OCI-LY7 (cell line): ENCODE results near the gene IFNA1. TPM values are rescaled to one million over a fixed set of nuclear protein-coding genes. Genes with fewer than 3 reads are reported as not detected.

ENCODE experiments used
- BruUV-seq: library from RNA; stranded (reverse); fragments of 400-500 nt; replicated peaks from 2 replicates; lab custom pipeline; 2021; lab: Mats Ljungman, UMichigan
- CTCF ChIA-PET: fragments of 300-600 bp; sonication (Branson Sonifier 250); formaldehyde crosslinking; loops from one replicate; lab custom pipeline; 2022; ENCODE audit warnings: antibody characterized with exemption; ENCODE audit not compliant: unreplicated experiment; lab: Charles Lee
- POLR2A ChIA-PET: fragments of 300-600 bp; sonication (Branson Sonifier 250); formaldehyde crosslinking; loops from one replicate; lab custom pipeline; 2022; ENCODE audit warnings: antibody characterized with exemption; lab: Charles Lee
- DNase-seq: peaks from one replicate; pipeline ENCODE4 v3.0.0-alpha.2; 2015; ENCODE audit warnings: low spot score
- H2AFZ ChIP-seq: fragments of 200-600 bp; sonication (generic), shearing (Covaris generic); 2 replicates; pipeline ENCODE4 v1.6.1; 2014; ENCODE audit warnings: mild to moderate bottlenecking, antibody characterized with exemption, low read length, moderate library complexity
- H3K27ac ChIP-seq: fragments of 200-600 bp; sonication (generic); 2 replicates; pipeline ENCODE4 v1.5.1; 2014; ENCODE audit warnings: mixed run types, low read depth, mild to moderate bottlenecking, moderate library complexity, low read length, inconsistent platforms; ENCODE audit not compliant: poor library complexity, severe bottlenecking
- H3K36me3 ChIP-seq: fragments of 200-600 bp; sonication (generic); 2 replicates; pipeline ENCODE4 v1.6.1; 2014; ENCODE audit warnings: mild to moderate bottlenecking, antibody characterized with exemption, low read length, moderate library complexity, mixed read lengths; ENCODE audit not compliant: insufficient read depth
- H3K4me1 ChIP-seq: fragments of 200-600 bp; sonication (generic); 2 replicates; pipeline ENCODE4 v1.5.1; 2014; ENCODE audit warnings: mild to moderate bottlenecking, low read length; ENCODE audit not compliant: insufficient read depth, poor library complexity, severe bottlenecking
- H3K4me2 ChIP-seq: fragments of 200-600 bp; sonication (generic); 2 replicates; pipeline ENCODE4 v1.6.1; 2014; ENCODE audit warnings: mild to moderate bottlenecking, low read length
- H3K4me3 ChIP-seq: fragments of 200-600 bp; sonication (generic); 2 replicates; pipeline ENCODE4 v1.5.1; 2014; ENCODE audit warnings: mild to moderate bottlenecking, low read depth, low read length; ENCODE audit not compliant: poor library complexity, severe bottlenecking
- H3K79me2 ChIP-seq: fragments of 200-600 bp; sonication (generic); 2 replicates; pipeline ENCODE4 v1.6.1; 2016; ENCODE audit warnings: low read depth, mild to moderate bottlenecking, low read length, moderate library complexity, mixed read lengths; ENCODE audit not compliant: insufficient read depth
- H3K9me2 ChIP-seq: fragments of 200-600 bp; sonication (generic); 2 replicates; pipeline ENCODE4 v1.6.1; 2016; ENCODE audit warnings: mild to moderate bottlenecking, low read length, mixed read lengths; ENCODE audit not compliant: insufficient read depth
- H3K9me3 ChIP-seq: fragments of 200-600 bp; sonication (generic); 2 replicates; pipeline ENCODE4 v1.6.1; 2014; ENCODE audit warnings: mild to moderate bottlenecking, mixed run types, low read length, mixed read lengths
- H4K20me1 ChIP-seq: fragments of 200-600 bp; sonication (generic); 2 replicates; pipeline ENCODE4 v1.6.1; 2014; ENCODE audit warnings: mild to moderate bottlenecking, antibody characterized with exemption, low read length, moderate library complexity, mixed read lengths; ENCODE audit not compliant: insufficient read depth
- CTCF ChIP-seq: fragments of 200-600 bp; sonication (generic); conservative IDR thresholded peaks from 2 replicates; pipeline ENCODE4 v1.5.1; 2014; ENCODE audit warnings: mild to moderate bottlenecking, antibody characterized with exemption, low read length, moderate library complexity, mixed read lengths
- EZH2phosphoT487 ChIP-seq: fragments of 200-600 bp; sonication (generic); IDR thresholded peaks from 2 replicates; pipeline ENCODE4 v1.6.1; 2018; ENCODE audit warnings: low read depth, borderline replicate concordance, mild to moderate bottlenecking, mixed run types, antibody characterized with exemption, low read length, moderate library complexity, mixed read lengths
- intact Hi-C: fragments of 100-400 bp; cut with micrococcal nuclease; formaldehyde crosslinking; loops from one replicate; pipeline ENCODE4 v1.10.0; 2022; ENCODE audit not compliant: unreplicated experiment
- total RNA-seq, 2 experiments: library from RNA; depleted of rRNA in 1 of 2; stranded (reverse); fragments of >200 nt in 1 of 2; shearing (Covaris generic) in 1 of 2; gene quantifications; 2 replicates each; pipeline ENCODE4 v1.2.3, GENCODE V29; 2014 to 2022

The IFNA1 gene
- total RNA-seq, 2 experiments from 2014 or later, result not detected

GRCh38 chr9:21414220-21414940 lies 25.9 kb upstream of the IFNA1 start:
- ChIA-PET CTCF (no interaction called here), POLR2A (no interaction called here)
- no peaks in the 10 kb centered on the region for H4K20me1 ChIP-seq
- H3K27ac ChIP-seq, result no peak overlapping the region
- H3K9me2 ChIP-seq, result no peaks in the 10 kb centered on the region
- DNase-seq, result no peak
- H3K79me2 ChIP-seq, result no peaks in the 10 kb centered on the region
- no peak overlapping the region for H3K4me2 ChIP-seq
- H3K36me3 ChIP-seq, result no peaks in the 10 kb centered on the region
- H3K4me1 ChIP-seq, result peaks cover 5% of the 10 kb centered on the region
- no peak for TF ChIP-seq EZH2phosphoT487
- intact Hi-C loops, result no loop called here
- H2AFZ ChIP-seq, result no peak overlapping the region
- BruUV-seq, result no TSS peak
- no peaks in the 10 kb centered on the region for H3K9me3 ChIP-seq
- H3K4me3 ChIP-seq, result no peak overlapping the region

- intact Hi-C loops, result no loop called here
- H3K4me1 ChIP-seq, result peaks cover 5% of the 10 kb centered on the region
- H3K9me3 ChIP-seq, result no peaks in the 10 kb centered on the region
- no peaks in the 10 kb centered on the region for H4K20me1 ChIP-seq
- no peaks in the 10 kb centered on the region for H3K9me2 ChIP-seq
- no peak overlapping the region for H3K4me3 ChIP-seq
- H3K27ac ChIP-seq, result no peak overlapping the region
- ChIA-PET CTCF (no interaction called here), POLR2A (no interaction called here)
- H3K79me2 ChIP-seq, result no peaks in the 10 kb centered on the region
- no peaks in the 10 kb centered on the region for H3K36me3 ChIP-seq
- DNase-seq, result no peak
- BruUV-seq, result no TSS peak
- no peak overlapping the region for H2AFZ ChIP-seq
- H3K4me2 ChIP-seq, result no peak overlapping the region
- no peak for TF ChIP-seq EZH2phosphoT487
- no peak for TF ChIP-seq CTCF
These were observed 24.6 kb upstream of the IFNA1 start for GRCh38 chr9:21415493-21416267.

- no peaks in the 10 kb centered on the region; the same call in 1 of the 2 replicates for H4K20me1 ChIP-seq
- H3K9me2 ChIP-seq, result no peaks in the 10 kb centered on the region
- intact Hi-C loops, result no loop called here
- TF ChIP-seq EZH2phosphoT487 (no peak), CTCF (no peak)
- H3K4me1 ChIP-seq, result no peaks in the 10 kb centered on the region
- BruUV-seq, result no TSS peak
- no peaks in the 10 kb centered on the region for H3K36me3 ChIP-seq
- H3K79me2 ChIP-seq, result no peaks in the 10 kb centered on the region
- ChIA-PET CTCF (no interaction called here), POLR2A (no interaction called here)
- H3K4me3 ChIP-seq, result no peak overlapping the region
- H3K27ac ChIP-seq, result no peak overlapping the region
- H3K4me2 ChIP-seq, result no peak overlapping the region
- no peak for DNase-seq
- no peaks in the 10 kb centered on the region for H3K9me3 ChIP-seq
- H2AFZ ChIP-seq, result no peak overlapping the region
These were observed 12.0 kb upstream of the IFNA1 start for GRCh38 chr9:21428235-21428634.
